ENCODE measurements around the gene DSTN. TPM values are rescaled to one million over a fixed set of nuclear protein-coding genes. Genes with fewer than 3 reads are reported as not detected.

The DSTN gene
- total RNA-seq, 1 donor from 2014 or later: 326 TPM

GRCh38 chr20:17640875-17641378 is 71.1 kb downstream of the DSTN start:
- no peaks in the 10 kb centered on the region for H3K9me3 ChIP-seq
- no peak for DNase-seq (ENCODE audit: extremely low spot score in 2 of 2)
- TF ChIP-seq POLR2A (IDR thresholded peaks at IDR 0.05): no peak
- peaks cover 47% of the 10 kb centered on the region for H3K4me1 ChIP-seq
- no peak overlapping the region for H3K4me3 ChIP-seq
- H3K36me3 ChIP-seq: peaks cover 0 to 26% of the 10 kb centered on the region in 2 donors
- intact Hi-C loops (cut with DNase I): no loop called here
- H3K27me3 ChIP-seq: no peaks in the 10 kb centered on the region
- no peak overlapping the region for H3K27ac ChIP-seq

GRCh38 chr20:17641520-17641964 is 71.7 kb downstream of the DSTN start:
- Histone ChIP-seq H3K9me3 (no peaks in the 10 kb centered on the region), H3K36me3 (peaks cover 0 to 26% of the 10 kb centered on the region in 2 donors), H3K27ac (no peak overlapping the region), H3K4me3 (no peak overlapping the region), H3K4me1 (peaks cover 47% of the 10 kb centered on the region), H3K27me3 (no peaks in the 10 kb centered on the region)
- TF ChIP-seq POLR2A (IDR thresholded peaks at IDR 0.05) (no peak), CTCF (IDR thresholded peaks at IDR 0.05) (no peak), POLR2AphosphoS5 (IDR thresholded peaks at IDR 0.05; ENCODE audit: insufficient read depth in 1 of 2, low read depth in 1 of 2) (no peak)
- DNase-seq (ENCODE audit: extremely low spot score in 2 of 2): no peak
- intact Hi-C loops (cut with DNase I): no loop called here

- Histone ChIP-seq H3K36me3 (peaks cover 0 to 26% of the 10 kb centered on the region in 2 donors), H3K27me3 (no peaks in the 10 kb centered on the region), H3K9me3 (no peaks in the 10 kb centered on the region), H3K27ac (no peak overlapping the region), H3K4me3 (no peak overlapping the region), H3K4me1 (peaks cover 47% of the 10 kb centered on the region)
- no peak for TF ChIP-seq POLR2A (IDR thresholded peaks at IDR 0.05)
- no peak for TF ChIP-seq POLR2AphosphoS5 (IDR thresholded peaks at IDR 0.05; ENCODE audit: insufficient read depth in 1 of 2, low read depth in 1 of 2)
- no peak for TF ChIP-seq CTCF (IDR thresholded peaks at IDR 0.05)
- no peak for DNase-seq (ENCODE audit: extremely low spot score in 2 of 2)
- intact Hi-C loops (cut with DNase I): no loop called here
These were observed 72.1 kb downstream of the DSTN start for GRCh38 chr20:17641993-17642392.

- no peak for TF ChIP-seq POLR2A (IDR thresholded peaks at IDR 0.05)
- TF ChIP-seq POLR2AphosphoS5 (IDR thresholded peaks at IDR 0.05; ENCODE audit: insufficient read depth in 1 of 2, low read depth in 1 of 2): no peak
- TF ChIP-seq CTCF (IDR thresholded peaks at IDR 0.05): no peak
- H3K36me3 ChIP-seq: peaks cover 0 to 26% of the 10 kb centered on the region in 2 donors
- DNase-seq (ENCODE audit: extremely low spot score in 2 of 2): no peak
- no peak overlapping the region for H3K27ac ChIP-seq
- no peaks in the 10 kb centered on the region for H3K27me3 ChIP-seq
- H3K9me3 ChIP-seq: no peaks in the 10 kb centered on the region
- intact Hi-C loops (cut with DNase I): no loop called here
- H3K4me3 ChIP-seq: no peak overlapping the region
- H3K4me1 ChIP-seq: peaks cover 48% of the 10 kb centered on the region
These were observed 72.8 kb downstream of the DSTN start for GRCh38 chr20:17642404-17643269.

GRCh38 chr20:17643531-17644188 is 73.8 kb downstream of the DSTN start:
- Histone ChIP-seq H3K4me1 (peaks cover 48% of the 10 kb centered on the region), H3K9me3 (no peaks in the 10 kb centered on the region), H3K27me3 (no peaks in the 10 kb centered on the region), H3K4me3 (no peak overlapping the region), H3K27ac (no peak overlapping the region), H3K36me3 (peaks cover 0 to 26% of the 10 kb centered on the region in 2 donors)
- no peak for TF ChIP-seq CTCF (IDR thresholded peaks at IDR 0.05)
- no peak for TF ChIP-seq POLR2A (IDR thresholded peaks at IDR 0.05)
- no peak for TF ChIP-seq POLR2AphosphoS5 (IDR thresholded peaks at IDR 0.05; ENCODE audit: insufficient read depth in 1 of 2, low read depth in 1 of 2)
- no peak for DNase-seq (ENCODE audit: extremely low spot score in 2 of 2)
- intact Hi-C loops (cut with DNase I): no loop called here
